ENCODE measurements around the gene PTGER3.

Gene PTGER3

DNA sequence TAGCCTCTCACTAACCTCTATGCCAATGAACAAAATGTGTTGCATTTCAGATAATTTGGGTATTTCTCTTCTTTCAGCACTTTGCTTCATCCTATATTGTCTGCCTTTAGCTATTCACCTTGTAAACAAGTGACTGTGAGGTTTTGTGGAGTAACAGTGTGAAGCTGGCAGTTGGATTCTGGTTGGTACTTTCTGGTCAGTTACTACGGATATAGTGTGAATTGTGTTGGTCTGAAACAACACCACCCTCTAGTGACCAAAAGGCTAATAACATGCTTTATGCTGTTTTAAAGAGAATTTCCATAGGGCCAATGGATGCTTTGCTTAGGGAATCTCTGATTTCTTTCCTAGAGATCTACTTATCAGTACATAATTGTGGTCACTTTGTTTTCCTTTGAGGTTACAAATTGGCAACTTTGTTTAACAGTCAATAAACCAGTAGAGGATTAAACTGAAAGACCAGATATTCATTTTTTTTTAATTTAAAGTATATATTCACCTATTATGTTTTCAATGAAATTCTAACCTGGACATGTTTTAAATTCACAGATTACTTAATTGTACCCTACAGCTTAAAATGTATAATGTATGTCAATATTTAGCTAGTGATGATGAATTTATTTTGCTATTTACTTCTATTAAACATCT is 2.5 kb upstream of the PTGER3 start:
- DNase-seq = peak; percentile 87

DNA sequence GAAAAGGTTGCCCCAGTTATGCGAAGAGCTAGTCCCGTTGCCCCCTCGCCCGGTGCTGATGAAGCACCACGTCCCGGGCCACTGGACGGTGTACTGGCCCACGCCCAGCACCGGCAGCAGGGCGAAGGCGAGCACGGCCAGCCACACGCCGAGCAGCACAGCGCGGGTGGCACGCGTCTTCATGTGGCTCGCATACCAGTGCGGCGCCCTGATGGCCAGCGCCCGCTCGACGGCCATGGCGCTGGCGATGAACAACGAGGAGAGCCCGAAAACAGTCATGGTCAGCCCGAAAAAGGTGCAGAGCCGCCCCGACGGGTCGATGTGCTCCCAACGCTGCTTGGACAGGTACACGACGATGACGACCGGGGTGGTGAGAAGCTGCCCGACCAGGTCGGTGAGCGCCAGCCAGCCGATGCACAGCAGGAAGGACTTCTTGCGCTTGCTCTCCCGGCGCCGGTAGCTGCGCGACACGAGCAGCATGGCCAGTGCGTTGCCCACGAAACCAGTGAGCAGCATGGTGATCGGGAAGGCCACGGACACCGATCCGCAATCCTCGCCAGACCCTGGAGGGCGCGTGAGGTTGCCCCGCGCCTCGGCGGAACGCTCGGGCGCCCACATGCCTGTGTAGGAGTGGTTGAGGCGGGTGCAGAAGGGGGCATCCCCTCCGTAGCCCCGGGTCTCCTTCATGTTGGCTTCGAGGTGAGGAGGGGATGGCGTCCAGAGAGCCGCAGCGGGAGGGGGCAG is 553 bp downstream of the PTGER3 start:
- DNase-seq = no peak

GRCh38 chr1:71045463-71046028 is 2.1 kb downstream of the PTGER3 start:
- DNase-seq = no peak

GRCh38 chr1:71044833-71045232 is 2.8 kb downstream of the PTGER3 start:
- no peak for DNase-seq

GRCh38 chr1:71043065-71043464 is 4.6 kb downstream of the PTGER3 start:
- DNase-seq = no peak

GRCh38 chr1:71041806-71042205 is 5.8 kb downstream of the PTGER3 start:
- DNase-seq = no peak

DNA sequence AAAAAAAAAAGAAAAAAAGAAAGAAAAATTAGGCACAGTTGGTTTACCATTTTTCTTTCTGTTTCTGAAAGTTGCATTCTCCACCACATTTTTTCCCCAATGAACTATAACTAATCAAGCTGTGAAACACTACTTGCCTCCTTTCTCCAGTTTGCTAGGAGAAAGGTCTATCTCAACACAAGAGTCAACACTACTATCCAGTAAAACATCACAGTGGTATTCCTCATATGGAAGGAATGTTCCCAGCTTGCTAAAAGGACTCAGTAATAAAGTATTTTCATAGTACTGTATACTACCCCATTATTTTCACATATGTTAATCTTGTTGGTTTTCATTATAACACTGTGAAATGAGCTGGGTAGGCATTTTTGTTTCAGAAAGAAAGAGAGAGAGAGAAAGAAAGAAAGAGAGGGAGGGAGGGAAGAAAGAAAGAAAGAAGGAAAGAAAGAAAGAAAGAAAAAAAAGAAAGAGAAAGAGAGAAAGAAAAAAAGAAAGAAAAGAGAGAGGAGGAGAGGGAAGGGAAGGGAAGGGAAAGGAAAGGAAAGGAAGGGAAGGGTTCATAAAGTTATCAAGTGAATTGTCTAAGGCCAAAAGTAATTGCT is 7.9 kb downstream of the PTGER3 start:
- DNase-seq = no peak

GRCh38 chr1:71038942-71039341 is 8.7 kb downstream of the PTGER3 start:
- no peak for DNase-seq

GRCh38 chr1:71037829-71038620 is 9.6 kb downstream of the PTGER3 start:
- DNase-seq = no peak

DNA sequence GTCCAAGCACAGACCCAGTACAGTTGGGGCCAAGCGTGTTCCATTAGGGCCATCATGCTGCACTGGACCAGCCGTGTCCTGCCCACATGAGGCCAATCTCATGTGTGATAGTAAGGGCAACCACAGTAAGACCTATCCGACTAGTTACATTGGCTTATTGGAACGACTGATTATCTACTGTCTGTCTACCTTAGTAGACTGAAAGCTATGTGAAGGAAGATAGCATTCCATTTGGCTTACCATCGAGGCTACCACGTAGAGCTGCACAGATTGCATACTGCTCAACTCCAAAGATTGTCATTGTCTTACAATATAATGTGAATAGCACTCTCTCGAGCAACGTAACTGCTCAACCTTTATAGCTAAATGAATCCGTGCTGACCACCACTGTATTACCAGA is 10.6 kb downstream of the PTGER3 start:
- no peak for DNase-seq

DNA sequence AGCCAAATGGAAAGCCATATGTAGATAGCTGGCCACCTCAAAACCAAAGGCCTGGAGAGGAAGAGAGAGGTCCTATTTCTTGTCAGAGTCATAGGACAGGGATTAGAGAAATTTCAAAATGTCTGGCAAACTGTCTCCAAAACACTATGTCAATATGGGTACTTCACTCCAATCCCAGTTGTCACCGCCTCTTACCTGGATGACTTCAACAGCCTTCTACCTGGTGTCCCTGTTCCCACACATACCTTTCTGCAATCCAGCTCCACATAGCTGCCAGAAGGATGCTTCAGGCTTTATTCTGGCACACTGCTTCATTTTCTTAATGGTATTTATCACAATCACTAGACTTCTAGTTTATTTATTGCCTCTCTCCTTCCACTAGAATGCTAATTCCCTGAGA is 14.5 kb downstream of the PTGER3 start:
- DNase-seq = no peak

GRCh38 chr1:71031426-71031825 is 16.2 kb downstream of the PTGER3 start:
- no peak for DNase-seq

DNA sequence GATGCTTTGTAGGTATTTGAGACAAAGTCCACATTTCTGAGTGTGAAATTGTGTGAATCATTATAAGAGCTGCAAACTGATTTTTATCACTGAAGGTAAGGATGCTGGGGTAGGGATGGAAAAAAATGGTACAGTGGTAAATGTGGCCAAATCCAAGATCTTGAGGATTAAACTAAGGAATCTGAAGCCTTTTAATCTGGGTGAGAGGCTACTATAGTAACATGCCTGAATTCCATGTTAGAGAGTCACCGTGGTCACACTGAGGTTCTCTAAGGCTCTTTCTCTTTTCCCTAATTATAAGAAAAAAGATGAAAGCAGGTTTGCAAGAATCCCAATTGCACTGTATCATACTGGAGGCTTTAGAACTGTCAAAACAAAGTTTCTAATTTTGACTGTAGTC is 17.6 kb downstream of the PTGER3 start:
- no peak for DNase-seq

DNA sequence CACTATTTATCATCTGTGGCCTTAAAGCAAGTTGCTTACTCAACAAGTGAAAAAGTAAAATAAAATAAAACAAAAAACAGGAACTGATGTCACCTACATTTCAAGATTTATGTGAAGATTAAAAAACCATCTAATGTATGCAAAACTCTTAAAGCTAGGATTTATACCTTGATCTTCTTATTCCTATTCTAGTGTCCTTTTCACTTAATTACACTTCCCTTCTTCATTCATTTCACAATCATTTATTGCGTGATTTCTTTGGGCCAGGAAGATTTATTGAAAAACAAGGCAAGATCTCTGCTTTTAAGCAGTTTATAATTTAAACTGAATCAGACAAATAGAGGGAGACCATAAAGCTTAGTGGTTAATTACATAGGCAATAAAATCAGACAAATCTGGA is 18.6 kb downstream of the PTGER3 start:
- no peak for DNase-seq

GRCh38 chr1:71027991-71028390 is 19.6 kb downstream of the PTGER3 start:
- no peak for DNase-seq

DNA sequence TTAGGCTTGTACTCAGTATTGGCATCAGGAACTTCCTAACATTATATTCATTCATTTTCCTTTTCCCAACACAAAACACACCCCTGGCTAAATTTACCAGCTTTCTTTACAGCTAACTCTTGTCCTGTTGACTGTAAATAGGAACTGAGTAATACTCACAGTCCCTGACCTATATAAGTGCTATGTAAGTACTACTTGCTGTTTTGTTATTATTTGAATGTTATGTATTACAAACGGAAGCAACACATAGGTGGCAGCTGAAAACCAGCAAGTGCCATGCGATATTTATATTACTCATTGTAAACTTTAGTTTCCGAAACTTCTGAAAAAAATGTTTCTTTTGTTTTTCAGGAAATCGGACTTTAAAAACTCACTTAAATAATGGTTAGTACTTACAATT is 21.5 kb downstream of the PTGER3 start:
- no peak for DNase-seq

DNA sequence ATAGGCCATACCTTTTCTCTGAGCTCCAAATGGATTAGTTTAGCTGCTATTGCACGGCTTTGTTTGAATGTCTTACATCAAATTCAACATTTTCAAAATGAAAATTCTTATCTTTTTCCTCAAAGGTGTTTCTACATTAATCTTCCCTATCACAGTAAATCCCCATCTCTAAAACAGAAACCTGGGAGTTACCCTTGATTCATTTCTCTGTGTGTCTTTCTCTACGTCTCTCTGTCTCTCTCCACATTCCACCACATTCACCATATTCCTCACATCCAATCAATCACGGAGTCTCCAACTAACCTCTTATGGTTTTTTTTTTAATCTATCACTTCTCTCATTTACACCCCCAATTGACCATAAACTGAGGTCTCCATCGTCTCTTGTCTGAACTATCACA is 24.1 kb downstream of the PTGER3 start:
- DNase-seq = no peak

GRCh38 chr1:71019233-71019969 is 28.2 kb downstream of the PTGER3 start:
- DNase-seq = no peak

DNA sequence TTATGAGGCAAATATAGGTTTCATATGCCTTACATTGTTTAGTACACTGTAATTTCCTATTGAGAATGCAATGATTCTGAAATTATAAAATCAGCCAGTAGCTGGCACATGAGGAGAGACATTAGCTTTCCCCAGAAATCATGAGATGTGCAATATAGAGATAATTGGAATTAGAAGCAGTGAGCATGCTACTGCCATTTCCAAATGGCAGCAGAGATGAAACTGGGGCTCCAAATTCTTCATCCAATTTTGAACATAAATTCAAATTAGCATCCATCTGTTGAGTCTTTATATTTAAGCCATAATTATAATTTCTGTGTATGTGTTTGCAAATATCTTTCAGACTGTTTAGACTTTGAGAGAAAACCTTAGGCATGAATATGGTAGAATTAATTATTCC is 28.8 kb downstream of the PTGER3 start:
- no peak for DNase-seq

- DNase-seq = no peak
Measured at GRCh38 chr1:71015745-71016144, 31.9 kb downstream of the PTGER3 start.

DNA sequence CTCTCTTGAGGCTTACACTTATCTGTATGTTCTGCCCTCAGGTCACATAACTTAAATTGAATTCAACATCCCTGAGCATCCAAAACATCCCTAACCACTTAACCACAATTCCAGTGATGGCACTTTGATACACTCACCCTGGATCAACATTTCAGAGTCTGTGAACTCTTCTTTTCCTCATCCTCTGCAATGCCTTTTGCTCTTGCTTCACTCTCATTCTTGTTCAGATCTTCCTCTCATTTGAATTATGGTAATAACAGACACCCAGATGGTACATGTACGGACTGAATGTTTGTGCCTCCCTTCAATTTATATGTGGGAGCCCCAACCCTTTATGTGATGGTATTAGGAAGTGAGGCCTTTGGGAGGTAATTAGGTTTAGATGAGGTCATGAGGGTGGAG is 33.4 kb downstream of the PTGER3 start:
- no peak for DNase-seq

DNA sequence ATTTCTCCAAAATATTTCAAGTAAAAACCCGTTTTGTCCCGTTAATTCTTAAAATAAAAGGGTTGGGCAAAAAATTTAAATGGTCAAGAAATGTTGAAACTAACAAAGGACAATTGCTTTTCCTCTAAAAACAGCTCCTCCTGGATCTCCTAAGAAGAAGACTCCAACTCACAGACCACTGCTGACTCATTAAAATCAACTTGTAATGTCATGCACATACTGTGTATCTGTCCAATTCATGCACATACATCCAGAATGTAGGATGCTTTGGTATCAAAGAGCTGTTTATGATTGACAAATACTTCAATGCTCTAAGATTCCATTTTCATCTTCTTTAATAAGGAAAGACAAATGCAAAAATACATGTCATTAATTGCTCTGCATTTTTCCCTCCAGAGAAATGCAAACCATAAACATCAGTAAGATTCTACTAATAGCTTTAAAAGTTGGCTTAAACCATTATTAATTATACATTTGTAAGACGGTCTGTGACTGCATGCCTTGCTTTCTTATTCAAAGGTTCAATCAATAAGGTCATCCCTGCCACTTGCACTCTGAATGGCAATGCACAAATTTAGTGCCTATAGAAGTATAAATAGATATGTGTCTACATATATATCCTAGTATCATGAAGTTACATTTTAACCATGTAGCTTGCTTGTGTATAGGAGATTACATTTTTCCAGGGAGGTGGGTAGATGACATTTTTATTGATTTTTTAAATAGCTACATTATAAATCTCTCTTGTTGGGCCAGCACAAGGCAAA is 44.7 kb downstream of the PTGER3 start:
- no peak for DNase-seq
